GM19193 (cell line): ENCODE data around the gene FIBIN.

ENCODE experiments used
- POLR2A ChIP-seq: IDR thresholded peaks from 4 replicates; pipeline ENCODE4 v1.6.1; 2011; ENCODE audit not compliant: insufficient read depth, insufficient read length; ENCODE audit errors: extremely low read depth

Gene FIBIN

GRCh38 chr11:27040302-27041115 is 46.6 kb downstream of the FIBIN start, which contains the start of gene BBOX1:
Gene BBOX1 (plus strand): TSS chr11:27040815. CDS start chr11:27055431, 14,616 bp downstream.
- no peak for TF ChIP-seq POLR2A

GRCh38 chr11:27041141-27041899 is 47.4 kb downstream of the FIBIN start:
- no peak for TF ChIP-seq POLR2A
